Hematopoietic multipotent progenitor cell treated with erythropoietin and hydrocortisone succinate and interleukin-3 and kit ligand, for 4 days (in vitro differentiated cells): ENCODE measurements around the gene DIABLO.
"Not testable (repeated sequence)": the region's sequence is repeated elsewhere in the genome, so short reads cannot be mapped to it uniquely, and the experiment has no call there.

Experiments used
- DNase-seq: peaks from one replicate; pipeline ENCODE4 v3.0.0-alpha.2; 2015

DIABLO gene

GRCh38 chr12:122225683-122226365, at the start of gene DIABLO:
Gene DIABLO, minus strand, starts transcription at chr12:122226052. Its CDS starts 38 bp downstream, at chr12:122226014.
- DNase-seq: peak; percentile 100

- no peak for DNase-seq
Observed at GRCh38 chr12:122275459-122275858, 49.6 kb upstream of the DIABLO start.

GRCh38 chr12:122266230-122266901, 40.5 kb upstream of the DIABLO start, which contains the start of gene VPS33A:
Gene VPS33A, minus strand, starts transcription at chr12:122266494. Its CDS starts 86 bp downstream, at chr12:122266408.
- peak; percentile 98 for DNase-seq

GRCh38 chr12:122265886-122266229, 40.0 kb upstream of the DIABLO start:
- peak; percentile 49 for DNase-seq

- peak; percentile 39 for DNase-seq
Observed at GRCh38 chr12:122265476-122265875, 39.6 kb upstream of the DIABLO start.

GRCh38 chr12:122260735-122261134, 34.9 kb upstream of the DIABLO start:
- DNase-seq: not testable (repeated sequence)

GRCh38 chr12:122258939-122259338, 33.1 kb upstream of the DIABLO start:
- DNase-seq: not testable (repeated sequence)

- DNase-seq: not testable (repeated sequence)
Observed at GRCh38 chr12:122258462-122258861, 32.6 kb upstream of the DIABLO start.

- no peak for DNase-seq
Observed at GRCh38 chr12:122250536-122250935, 24.7 kb upstream of the DIABLO start.

- no peak for DNase-seq
Observed at GRCh38 chr12:122250047-122250446, 24.2 kb upstream of the DIABLO start.

GRCh38 chr12:122245553-122245952, 19.7 kb upstream of the DIABLO start:
- no peak for DNase-seq

- no peak for DNase-seq
Observed at GRCh38 chr12:122244565-122245371, 18.9 kb upstream of the DIABLO start.

GRCh38 chr12:122243965-122244364, 18.1 kb upstream of the DIABLO start:
- DNase-seq: peak; percentile 19

GRCh38 chr12:122238861-122239260, 13.0 kb upstream of the DIABLO start:
- no peak for DNase-seq

GRCh38 chr12:122235741-122236140, 9.9 kb upstream of the DIABLO start:
- no peak for DNase-seq

GRCh38 chr12:122232691-122233090, 6.8 kb upstream of the DIABLO start:
- DNase-seq: no peak

GRCh38 chr12:122230798-122231197, 4.9 kb upstream of the DIABLO start:
- no peak for DNase-seq

- DNase-seq: no peak
Observed at GRCh38 chr12:122228092-122228491, 2.2 kb upstream of the DIABLO start.

- peak; percentile 5 for DNase-seq
Observed at GRCh38 chr12:122227341-122227740, 1.5 kb upstream of the DIABLO start.

- no peak for DNase-seq
Observed at GRCh38 chr12:122226366-122227125, 694 bp upstream of the DIABLO start.

GRCh38 chr12:122216445-122216844, 9.4 kb downstream of the DIABLO start:
- no peak for DNase-seq

- no peak for DNase-seq
Observed at GRCh38 chr12:122215771-122216170, 10.1 kb downstream of the DIABLO start.
